ENCODE data around the gene IFT80.
"Not testable (repeated sequence)": the region's sequence is repeated elsewhere in the genome, so short reads cannot be mapped to it uniquely, and the experiment has no call there.

Gene IFT80

DNA sequence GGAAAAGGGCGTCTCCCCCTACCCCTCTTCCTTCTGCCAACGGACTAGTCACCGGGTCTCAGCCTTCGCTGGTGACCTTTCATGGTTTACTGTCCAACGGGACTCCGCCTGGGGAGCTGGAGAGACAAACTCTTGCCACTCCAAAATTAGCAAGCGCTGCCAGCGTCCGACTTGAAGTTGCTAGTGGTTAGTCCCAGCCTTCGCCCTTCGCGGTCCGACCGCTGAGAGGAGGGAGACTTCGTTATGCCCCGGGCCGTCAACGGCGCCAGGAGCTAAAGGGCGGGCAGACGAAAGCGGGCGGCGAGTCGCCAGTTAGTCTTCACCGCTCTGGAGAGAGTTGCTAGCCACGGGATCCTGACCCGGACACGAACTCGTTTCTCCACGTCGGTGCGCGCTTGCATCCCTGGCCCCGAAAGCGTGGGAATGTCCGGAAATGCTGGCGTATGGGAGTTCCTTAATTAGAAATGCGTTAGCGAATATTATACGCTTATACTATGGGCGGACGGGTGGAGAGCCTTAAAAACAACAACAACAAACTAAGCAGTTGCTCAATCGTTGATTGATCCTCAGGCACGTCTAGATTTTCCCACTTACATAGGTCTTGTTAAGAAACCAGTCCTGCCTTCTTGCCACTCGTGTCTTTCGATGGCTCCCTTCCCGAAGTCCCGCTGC lies 1.1 kb upstream of the IFT80 start:
- DNase-seq, result no peak

DNA sequence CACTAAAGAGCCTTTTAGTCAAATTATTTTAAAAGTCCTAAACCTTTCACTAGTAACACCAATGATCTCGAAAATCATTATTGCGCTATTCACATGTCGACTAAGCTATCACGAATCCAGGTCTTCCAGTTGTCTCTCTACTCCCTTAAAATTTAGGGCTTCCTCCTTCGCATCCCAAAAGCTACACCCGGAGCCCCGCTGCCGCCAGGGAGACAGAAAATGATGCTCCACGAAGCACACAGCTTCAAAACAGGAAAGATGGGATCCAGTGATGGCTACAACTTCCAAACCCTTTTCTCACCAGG lies 253 bp downstream of the IFT80 start:
- DNase-seq, result no peak

- DNase-seq, result no peak
Observed at GRCh38 chr3:160395297-160395696, 3.7 kb downstream of the IFT80 start.

- DNase-seq, result no peak
Observed at GRCh38 chr3:160394009-160394392, 5.0 kb downstream of the IFT80 start.

GRCh38 chr3:160393346-160394008 lies 5.5 kb downstream of the IFT80 start:
- no peak for DNase-seq

- no peak for DNase-seq
Observed at GRCh38 chr3:160392798-160393197, 6.2 kb downstream of the IFT80 start.

DNA sequence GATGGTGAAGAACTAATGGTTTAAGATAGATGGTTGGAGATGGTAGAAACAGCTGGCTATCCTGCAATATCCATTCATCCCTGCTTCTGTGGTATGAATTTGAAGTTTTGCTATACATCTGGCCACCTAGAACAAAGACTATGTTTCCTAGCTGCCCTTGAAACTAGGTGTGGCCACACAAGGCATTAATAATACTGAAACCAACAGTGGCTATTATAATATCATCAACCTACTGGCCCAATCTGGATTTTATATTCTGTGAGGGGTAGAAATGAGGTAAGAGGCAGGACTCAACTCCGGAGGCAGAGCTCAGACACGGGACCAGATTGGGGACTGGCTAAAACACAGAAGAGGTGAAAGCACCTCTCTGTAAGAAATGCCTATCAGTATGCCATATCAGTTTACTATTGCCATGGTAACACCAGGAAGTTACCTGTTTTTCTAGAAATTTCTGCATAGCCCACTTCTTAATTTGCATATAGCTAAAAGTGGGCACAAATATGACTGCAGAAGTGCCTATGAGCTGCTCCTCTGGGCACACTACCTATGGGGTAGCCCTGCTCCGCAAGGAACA lies 8.4 kb downstream of the IFT80 start:
- DNase-seq, result no peak

GRCh38 chr3:160384639-160385318 lies 14.2 kb downstream of the IFT80 start:
- no peak for DNase-seq

GRCh38 chr3:160381470-160381869 lies 17.6 kb downstream of the IFT80 start:
- no peak for DNase-seq

DNA sequence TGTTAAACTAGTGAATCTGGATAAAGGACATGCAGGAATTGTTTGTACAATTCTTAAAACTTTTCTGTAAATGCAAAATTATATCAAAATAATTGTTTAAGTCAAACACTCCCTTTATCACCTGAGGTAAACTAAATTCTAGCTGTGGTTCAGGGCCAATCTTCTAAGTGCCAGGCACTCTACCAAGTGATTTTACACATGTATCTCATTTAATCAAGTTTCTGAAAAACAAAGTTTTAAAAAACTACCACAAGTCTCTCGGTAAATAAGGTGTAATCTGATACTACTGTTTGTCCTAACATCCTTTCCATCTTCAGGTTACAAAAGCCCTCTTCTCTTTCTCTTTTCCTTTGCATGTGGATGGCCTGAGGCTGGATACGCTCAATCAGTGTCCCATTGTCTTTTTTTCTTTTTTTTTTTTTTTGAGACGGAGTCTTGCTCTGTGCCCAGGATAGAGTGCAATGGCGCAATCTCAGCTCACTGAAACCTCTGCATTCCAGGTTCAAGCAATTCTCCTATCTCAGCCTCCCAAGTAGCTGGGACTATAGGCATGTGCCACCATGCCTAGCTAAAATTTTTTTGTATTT lies 19.3 kb downstream of the IFT80 start:
- no peak for DNase-seq

DNA sequence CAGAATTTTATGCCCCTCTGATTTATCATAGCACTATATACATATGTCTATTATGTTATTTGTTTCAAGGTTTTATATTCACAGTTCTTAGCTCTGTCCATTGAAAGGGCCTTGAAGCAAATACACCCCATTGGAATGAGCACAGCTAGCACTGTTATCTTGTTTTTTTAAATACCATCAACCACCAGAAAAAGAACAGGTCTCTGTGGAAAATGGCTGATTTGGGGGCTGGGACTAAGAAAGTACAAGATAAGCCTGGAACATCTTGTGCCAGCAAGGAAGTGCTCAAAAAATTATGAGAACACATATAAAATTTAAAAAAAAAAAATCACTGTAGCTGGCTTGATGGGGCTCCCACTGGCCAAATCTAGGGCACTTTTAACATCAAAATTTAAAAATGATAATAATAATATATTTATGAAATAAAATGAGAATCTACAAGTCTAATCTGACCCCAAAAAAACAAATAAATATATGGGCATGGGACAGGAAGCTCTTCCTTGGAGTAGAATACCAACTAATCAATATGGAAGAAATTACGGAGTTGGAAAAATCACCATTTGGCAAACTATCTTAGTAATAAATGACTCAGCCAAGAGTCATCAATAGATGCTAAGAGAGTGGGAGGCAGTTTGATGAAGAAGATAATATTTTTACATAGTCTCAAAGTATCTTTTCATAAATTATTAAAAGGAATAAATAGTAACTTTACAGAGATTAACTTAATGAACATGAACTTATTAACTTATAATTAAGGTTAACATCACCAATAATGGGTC lies 20.5 kb downstream of the IFT80 start:
- no peak for DNase-seq

GRCh38 chr3:160376681-160377080 lies 22.3 kb downstream of the IFT80 start:
- DNase-seq, result no peak

- DNase-seq, result no peak
Observed at GRCh38 chr3:160374925-160375324, 24.1 kb downstream of the IFT80 start.

DNA sequence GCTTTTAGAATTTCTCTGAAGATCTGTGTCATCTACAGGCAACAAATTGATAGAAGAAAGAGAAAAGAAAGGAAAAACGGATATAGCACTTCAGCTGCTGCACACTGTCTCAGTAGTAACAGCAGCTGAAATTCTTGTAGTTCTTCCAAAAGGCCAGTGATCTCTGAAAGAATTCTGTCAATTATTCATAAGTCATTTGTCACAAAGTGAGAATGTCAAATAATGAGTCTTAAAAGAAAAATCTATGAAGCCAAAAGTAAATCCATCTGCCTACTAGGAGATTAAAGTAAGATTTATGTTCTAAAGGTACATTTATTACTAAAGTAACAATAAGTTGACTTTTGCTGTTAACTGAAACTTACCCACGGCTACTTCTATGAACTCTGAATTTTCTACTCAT lies 24.6 kb downstream of the IFT80 start:
- DNase-seq, result no peak

- no peak for DNase-seq
Observed at GRCh38 chr3:160373655-160374054, 25.4 kb downstream of the IFT80 start.

- DNase-seq, result no peak
Observed at GRCh38 chr3:160372780-160373179, 26.2 kb downstream of the IFT80 start.

DNA sequence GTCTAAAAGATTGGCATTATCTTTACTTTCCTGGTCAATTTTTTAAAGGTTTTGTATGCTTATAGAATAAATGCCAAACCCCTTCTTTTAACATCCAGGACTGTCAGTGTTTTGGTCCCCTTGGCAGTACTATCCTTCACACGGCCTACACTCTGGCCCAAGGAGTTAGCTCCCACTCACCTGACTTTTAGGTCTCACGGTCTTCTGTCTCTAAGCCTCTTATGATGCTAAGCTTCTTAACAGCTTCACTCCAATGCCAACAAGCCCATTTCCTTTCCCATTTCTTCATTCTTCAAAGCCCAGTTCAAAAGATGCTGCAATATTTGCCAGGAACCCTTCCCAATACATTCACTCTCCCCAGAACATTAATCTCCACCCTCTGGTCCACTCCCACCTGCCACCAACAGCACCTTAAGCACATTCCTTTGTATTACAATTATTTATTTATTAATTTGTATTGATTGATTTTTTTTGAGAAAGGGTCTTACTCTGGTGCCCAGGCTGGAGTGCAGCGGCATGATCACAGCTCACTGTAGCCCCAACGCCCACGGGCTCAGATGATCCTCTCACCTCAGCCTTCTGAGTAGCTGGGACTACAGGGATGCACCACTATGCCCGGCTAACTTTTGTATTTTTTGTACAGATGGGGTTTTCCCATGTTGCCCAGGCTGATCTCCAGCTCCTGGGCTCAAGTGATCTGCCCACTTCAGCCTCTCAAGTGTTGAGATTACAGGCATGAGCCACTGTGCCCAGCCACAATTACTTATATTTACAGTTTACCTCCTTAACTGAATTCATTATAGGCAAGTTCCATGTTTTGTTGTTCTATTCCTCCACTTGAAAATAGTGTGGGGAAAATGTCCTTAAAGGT lies 27.8 kb downstream of the IFT80 start:
- DNase-seq, result no peak

- no peak for DNase-seq
Observed at GRCh38 chr3:160369784-160370183, 29.2 kb downstream of the IFT80 start.

DNA sequence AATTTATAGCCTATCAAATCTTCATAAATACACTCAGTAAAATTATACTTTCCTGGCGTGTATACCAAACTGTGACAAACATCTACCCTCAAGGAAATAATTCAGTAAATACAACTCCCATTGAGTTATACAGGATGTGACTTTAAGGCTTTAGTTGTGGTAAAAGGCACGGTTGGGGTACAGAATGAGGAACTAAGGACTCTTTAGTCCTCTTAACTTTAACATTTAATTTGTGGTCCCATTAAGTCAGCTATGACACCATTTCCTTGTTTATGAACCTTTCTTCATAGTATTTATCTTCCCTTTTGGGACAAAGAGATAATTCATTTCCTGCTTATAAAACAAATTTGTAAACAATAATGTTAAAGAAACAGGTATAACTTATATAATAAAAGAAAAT lies 30.2 kb downstream of the IFT80 start:
- peak; percentile 74 for DNase-seq

DNA sequence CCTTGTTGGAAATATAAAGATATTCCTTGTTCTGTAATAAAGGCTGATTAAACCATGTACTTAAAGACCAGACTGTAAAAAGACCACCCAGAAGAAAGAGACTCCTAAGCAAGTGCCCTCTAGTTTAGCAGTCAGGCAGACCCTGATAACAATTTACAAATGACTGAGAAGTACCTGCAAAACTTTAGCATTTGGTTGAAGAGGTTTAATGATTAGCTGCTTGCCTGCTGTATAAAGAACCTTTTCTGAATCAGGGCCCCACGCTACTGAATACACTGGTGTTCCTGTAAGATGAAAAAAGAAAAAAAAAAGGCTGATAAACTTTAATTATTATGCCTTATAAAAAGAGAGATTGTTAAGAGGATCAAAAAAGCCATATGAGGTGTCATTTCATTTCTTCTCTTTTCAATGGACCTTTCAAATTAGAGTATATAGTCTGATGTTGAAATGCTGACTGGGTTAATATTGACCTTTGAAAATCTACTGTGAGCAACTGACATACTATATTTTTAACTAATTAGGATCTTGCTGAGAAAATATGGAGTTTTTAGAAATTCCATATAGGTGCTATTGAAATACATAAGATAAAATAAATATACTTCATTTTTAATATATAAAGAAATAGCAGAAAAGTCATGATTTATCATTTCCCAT lies 33.0 kb downstream of the IFT80 start:
- DNase-seq, result no peak

DNA sequence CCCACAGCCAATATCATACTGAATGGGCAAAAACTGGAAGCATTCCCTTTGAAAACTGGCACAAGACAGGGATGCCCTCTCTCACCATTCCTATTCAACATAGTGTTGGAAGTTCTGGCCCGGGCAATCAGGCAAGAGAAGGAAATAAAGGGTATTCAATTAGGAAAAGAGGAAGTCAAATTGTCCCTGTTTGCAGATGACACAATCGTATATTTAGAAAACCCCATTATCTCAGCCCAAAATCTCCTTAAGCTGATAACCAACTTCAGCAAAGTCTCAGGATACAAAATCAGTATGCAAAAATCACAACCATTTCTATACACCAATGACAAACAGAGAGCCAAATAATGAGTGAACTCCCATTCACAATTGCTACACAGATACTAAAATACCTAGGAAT lies 36.1 kb downstream of the IFT80 start:
- DNase-seq, result not testable (repeated sequence)

Measured in SIG-M5 (cell line).